Naive B cell (primary cell): ENCODE results near the gene SMCP. TPM values are rescaled to one million over a fixed set of nuclear protein-coding genes. Genes with fewer than 3 reads are reported as not detected.

ENCODE experiments used
- ATAC-seq, 2 donors: fragments of 150-1000 bp; cut with Tn5 transposase; 2 replicates each; pipeline ENCODE4 v1.10.0; 2021; ENCODE audit warnings: low read depth in 2 of 2, mild to moderate bottlenecking in 2 of 2, moderate library complexity in 2 of 2
- DNase-seq: peaks from one replicate; pipeline ENCODE4 v3.0.0; 2022
- H3K27ac Mint-ChIP-seq, 6 donors: one replicate each; pipeline ENCODE4 v1.8.0; 2020 to 2022; ENCODE audit warnings: mild to moderate bottlenecking in 6 of 6, mixed read lengths in 6 of 6, moderate library complexity in 5 of 6, inconsistent platforms in 2 of 6
- H3K27me3 Mint-ChIP-seq, 3 donors: one replicate each; pipeline ENCODE4 v1.8.0; 2021 to 2022; ENCODE audit warnings: mixed read lengths in 3 of 3, mild to moderate bottlenecking in 1 of 3
- H3K36me3 Mint-ChIP-seq, 2 donors: one replicate each; pipeline ENCODE4 v1.8.0; 2020 to 2022; ENCODE audit warnings: mixed read lengths in 2 of 2, inconsistent platforms in 1 of 2, mild to moderate bottlenecking in 1 of 2
- H3K4me1 Mint-ChIP-seq, 3 donors: one replicate each; pipeline ENCODE4 v1.8.0; 2020 to 2022; ENCODE audit warnings: mixed read lengths in 3 of 3, inconsistent platforms in 1 of 3, mild to moderate bottlenecking in 1 of 3, moderate library complexity in 1 of 3
- H3K4me3 Mint-ChIP-seq, 8 donors: one replicate each; pipeline ENCODE4 v1.8.0; 2020 to 2022; ENCODE audit warnings: mild to moderate bottlenecking in 8 of 8, mixed read lengths in 8 of 8, moderate library complexity in 8 of 8, inconsistent platforms in 2 of 8
- H3K9me3 Mint-ChIP-seq, 7 donors: one replicate each; pipeline ENCODE4 v1.8.0; 2020 to 2022; ENCODE audit warnings: mixed read lengths in 7 of 7, mild to moderate bottlenecking in 5 of 7, inconsistent platforms in 2 of 7, moderate library complexity in 1 of 7
- polyA plus RNA-seq, 6 donors: library from polyadenylated mRNA; unstranded; fragments of 300-500 nt; fragmentation: Illumina TruSeq; gene quantifications; one replicate each; pipeline ENCODE4 v1.2.3, GENCODE V29; 2021; ENCODE audit warnings: low read depth in 6 of 6

SMCP gene
- polyA plus RNA-seq, 6 donors from 2014 or later: not detected

- ATAC-seq: no peak
- Mint-ChIP-seq H3K4me3 (no peak overlapping the region), H3K4me1 (no peaks in the 10 kb centered on the region), H3K27me3 (peaks cover 15 to 23% (median 18%) of the 10 kb centered on the region in 3 donors), H3K36me3 (no peaks in the 10 kb centered on the region), H3K27ac (no peak overlapping the region), H3K9me3 (peaks cover 0 to 4% (median 2%) of the 10 kb centered on the region in 7 donors)
- DNase-seq: no peak
These were observed 54.2 kb downstream of the SMCP start for GRCh38 chr1:152932170-152932811.

DNA sequence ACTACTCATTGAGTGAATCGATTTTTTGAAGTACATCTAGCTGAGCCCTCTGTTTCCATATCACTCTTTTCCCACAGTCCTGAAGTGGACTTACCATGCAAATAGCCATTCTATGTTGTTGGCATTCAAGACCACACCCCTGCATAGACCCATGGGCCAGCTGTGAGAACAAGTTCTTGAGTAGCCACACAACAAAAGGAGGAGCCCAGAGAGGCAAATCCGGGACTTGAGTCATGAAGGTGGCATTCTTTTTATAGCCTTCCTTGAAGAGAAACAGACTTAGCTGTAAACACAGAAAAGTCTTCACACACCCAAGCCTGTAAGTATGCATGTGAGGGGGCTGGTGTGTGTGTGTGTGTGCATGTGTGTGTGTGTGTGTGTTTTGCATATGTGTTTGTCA lies 55.1 kb downstream of the SMCP start:
- ATAC-seq (no peak), DNase-seq (no peak)
- H3K27me3 Mint-ChIP-seq: peaks cover 15 to 23% (median 18%) of the 10 kb centered on the region in 3 donors
- peaks cover 0 to 4% (median 2%) of the 10 kb centered on the region in 7 donors for H3K9me3 Mint-ChIP-seq
- H3K4me3 Mint-ChIP-seq: no peak overlapping the region
- H3K27ac Mint-ChIP-seq: no peak overlapping the region
- H3K4me1 Mint-ChIP-seq: no peaks in the 10 kb centered on the region
- no peaks in the 10 kb centered on the region for H3K36me3 Mint-ChIP-seq

Other genes starting within 250 kb of the SMCP start
- not detected for gene LCE2D, start 214.9 kb upstream of the SMCP start, polyA plus RNA-seq
- not detected for gene LCE2C, start 203.0 kb upstream of the SMCP start, polyA plus RNA-seq
- not detected for gene LCE2B, start 192.2 kb upstream of the SMCP start, polyA plus RNA-seq
- not detected for gene LCE2A, start 180.0 kb upstream of the SMCP start, polyA plus RNA-seq
- not detected for gene LCE4A, start 170.2 kb upstream of the SMCP start, polyA plus RNA-seq
- not detected for gene KPRP, start 120.3 kb upstream of the SMCP start, polyA plus RNA-seq
- not detected for gene LCE1F, start 103.2 kb upstream of the SMCP start, polyA plus RNA-seq
- gene LCE1E, start 92.1 kb upstream of the SMCP start, polyA plus RNA-seq: not detected
- gene LCE1D, start 81.6 kb upstream of the SMCP start, polyA plus RNA-seq: not detected
- gene LCE1C, start 71.7 kb upstream of the SMCP start, polyA plus RNA-seq: not detected
- not detected for gene LCE1B, start 66.4 kb upstream of the SMCP start, polyA plus RNA-seq
- not detected for gene LCE1A, start 50.8 kb upstream of the SMCP start, polyA plus RNA-seq
- gene LCE6A, start 35.5 kb upstream of the SMCP start, polyA plus RNA-seq: not detected
- gene LCE7A, start 18.3 kb upstream of the SMCP start, polyA plus RNA-seq: not detected
- gene IVL, start 30.2 kb downstream of the SMCP start, polyA plus RNA-seq: not detected
- not detected for gene SPRR5, start 68.9 kb downstream of the SMCP start, polyA plus RNA-seq
- gene SPRR4, start 92.3 kb downstream of the SMCP start, polyA plus RNA-seq: not detected
- not detected for gene SPRR1A, start 105.8 kb downstream of the SMCP start, polyA plus RNA-seq
- gene SPRR3, start 123.4 kb downstream of the SMCP start, polyA plus RNA-seq: not detected
- not detected for gene SPRR1B, start 152.9 kb downstream of the SMCP start, polyA plus RNA-seq
- gene SPRR2D, start 162.8 kb downstream of the SMCP start, polyA plus RNA-seq: not detected
- gene SPRR2A, start 179.2 kb downstream of the SMCP start, polyA plus RNA-seq: not detected
- not detected for gene SPRR2B, start 193.3 kb downstream of the SMCP start, polyA plus RNA-seq
- not detected for gene SPRR2E, start 216.2 kb downstream of the SMCP start, polyA plus RNA-seq
- gene SPRR2F, start 235.2 kb downstream of the SMCP start, polyA plus RNA-seq: not detected